ENCODE data around the gene OSER1.

The OSER1 gene

DNA sequence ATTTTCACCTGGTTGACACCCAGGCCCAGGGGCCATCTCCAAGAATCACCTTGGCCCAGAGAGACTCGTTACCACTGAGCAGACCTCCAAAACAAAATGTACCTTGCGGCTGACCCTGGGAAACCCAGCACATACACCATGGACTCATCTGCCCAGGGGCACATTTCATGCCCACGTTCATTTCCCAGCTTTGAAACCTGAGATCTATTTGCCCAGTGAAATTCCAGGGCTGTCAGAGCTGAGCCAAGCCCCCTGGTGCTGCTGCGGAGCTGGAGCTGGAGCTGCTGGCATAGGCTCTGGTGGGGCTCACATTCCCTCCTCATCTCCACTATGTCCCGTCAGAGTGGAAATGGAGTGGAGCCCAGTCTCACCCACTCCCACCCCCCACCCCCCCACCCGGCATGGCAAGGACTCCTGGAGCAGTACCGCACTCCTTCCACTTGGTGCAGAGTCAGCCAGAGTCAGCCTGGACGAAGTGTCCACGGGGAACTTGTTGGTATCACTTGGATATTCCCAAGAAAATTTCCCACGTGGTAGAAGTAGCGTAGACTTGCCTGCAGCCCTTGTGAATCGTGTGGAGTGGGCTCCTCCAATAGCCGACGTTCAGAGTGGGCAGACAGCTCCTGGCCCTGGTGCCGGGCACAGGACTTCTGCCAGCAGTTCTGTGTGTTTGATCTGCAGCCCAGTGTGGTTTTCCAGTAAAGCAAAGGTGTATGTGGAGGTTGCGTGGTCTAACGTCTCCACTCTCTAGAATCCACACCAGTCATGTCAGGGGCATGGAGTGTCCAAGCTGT, 18.1 kb upstream of the OSER1 start:
- TF ChIP-seq, protein P1, sequence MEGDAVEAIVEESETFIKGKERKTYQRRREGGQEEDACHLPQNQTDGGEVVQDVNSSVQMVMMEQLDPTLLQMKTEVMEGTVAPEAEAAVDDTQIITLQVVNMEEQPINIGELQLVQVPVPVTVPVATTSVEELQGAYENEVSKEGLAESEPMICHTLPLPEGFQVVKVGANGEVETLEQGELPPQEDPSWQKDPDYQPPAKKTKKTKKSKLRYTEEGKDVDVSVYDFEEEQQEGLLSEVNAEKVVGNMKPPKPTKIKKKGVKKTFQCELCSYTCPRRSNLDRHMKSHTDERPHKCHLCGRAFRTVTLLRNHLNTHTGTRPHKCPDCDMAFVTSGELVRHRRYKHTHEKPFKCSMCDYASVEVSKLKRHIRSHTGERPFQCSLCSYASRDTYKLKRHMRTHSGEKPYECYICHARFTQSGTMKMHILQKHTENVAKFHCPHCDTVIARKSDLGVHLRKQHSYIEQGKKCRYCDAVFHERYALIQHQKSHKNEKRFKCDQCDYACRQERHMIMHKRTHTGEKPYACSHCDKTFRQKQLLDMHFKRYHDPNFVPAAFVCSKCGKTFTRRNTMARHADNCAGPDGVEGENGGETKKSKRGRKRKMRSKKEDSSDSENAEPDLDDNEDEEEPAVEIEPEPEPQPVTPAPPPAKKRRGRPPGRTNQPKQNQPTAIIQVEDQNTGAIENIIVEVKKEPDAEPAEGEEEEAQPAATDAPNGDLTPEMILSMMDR (IDR thresholded peaks at IDR 0.05; ENCODE audit: low read depth, low read length) = no peak
- Histone ChIP-seq H3K9me3 (no peaks in the 10 kb centered on the region), H3K36me3 (no peaks in the 10 kb centered on the region), H3K27me3 (no peaks in the 10 kb centered on the region), H3K4me1 (no peaks in the 10 kb centered on the region), H3K4me3 (ENCODE audit: low read depth, low read length) (no peak overlapping the region)
- no peak for DNase-seq

DNA sequence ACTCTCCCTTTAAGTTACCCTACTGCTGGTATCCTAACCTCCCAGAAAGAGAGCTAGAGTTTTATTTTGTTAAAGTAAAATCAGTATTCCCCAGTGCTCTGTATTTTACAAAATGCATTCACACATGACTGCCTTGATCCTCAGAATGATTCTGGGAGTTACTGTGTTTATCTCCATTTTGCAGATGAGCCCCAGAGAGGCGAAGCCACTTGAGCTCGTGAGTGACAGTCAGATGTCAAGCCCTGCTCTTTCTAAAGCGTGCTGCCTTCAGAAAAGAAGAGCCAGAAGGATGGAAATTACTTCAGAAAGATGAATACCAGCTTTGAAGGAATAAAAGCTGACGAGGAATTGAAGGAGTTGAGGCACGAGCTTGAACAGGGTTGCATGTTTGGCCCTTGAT, 14.1 kb upstream of the OSER1 start:
- DNase-seq = no peak
- no peak overlapping the region for H3K4me3 ChIP-seq (ENCODE audit: low read depth, low read length)

DNA sequence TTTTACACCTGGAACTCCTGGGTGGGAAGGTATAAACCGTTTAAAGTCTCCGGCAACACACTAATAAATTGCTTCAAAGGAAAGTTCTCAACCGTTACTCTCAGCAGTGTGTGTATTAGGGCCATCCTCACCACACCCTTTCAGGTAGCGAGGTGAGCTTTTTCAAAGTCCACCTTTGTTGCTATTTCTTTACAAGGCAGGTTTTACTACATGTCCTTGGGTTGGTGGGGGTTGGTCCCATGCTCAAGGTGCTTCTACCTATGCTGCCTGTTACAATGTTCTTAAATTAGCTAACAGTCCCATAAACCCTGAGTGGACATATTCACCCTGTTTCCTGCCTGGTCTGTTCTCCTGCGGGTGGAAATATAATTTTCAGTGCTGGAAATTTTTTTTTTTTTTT, 13.2 kb upstream of the OSER1 start:
- H3K9me3 ChIP-seq = no peaks in the 10 kb centered on the region
- H3K4me1 ChIP-seq = no peaks in the 10 kb centered on the region; the same call in 1 of the 2 replicates
- DNase-seq = no peak
- no peak overlapping the region for H3K4me3 ChIP-seq (ENCODE audit: low read depth, low read length)
- TF ChIP-seq, protein P1 (IDR thresholded peaks at IDR 0.05; ENCODE audit: low read depth, low read length) = no peak
- H3K36me3 ChIP-seq = no peaks in the 10 kb centered on the region
- H3K27me3 ChIP-seq = no peaks in the 10 kb centered on the region

More for the DNA sequence above, 14.1 kb upstream of the OSER1 start:
- no peaks in the 10 kb centered on the region for H3K27me3 ChIP-seq
- H3K4me1 ChIP-seq = no peaks in the 10 kb centered on the region; the same call in 1 of the 2 replicates
- no peaks in the 10 kb centered on the region for H3K9me3 ChIP-seq
- H3K36me3 ChIP-seq = no peaks in the 10 kb centered on the region
- TF ChIP-seq, protein P1 (IDR thresholded peaks at IDR 0.05; ENCODE audit: low read depth, low read length) = no peak

DNA sequence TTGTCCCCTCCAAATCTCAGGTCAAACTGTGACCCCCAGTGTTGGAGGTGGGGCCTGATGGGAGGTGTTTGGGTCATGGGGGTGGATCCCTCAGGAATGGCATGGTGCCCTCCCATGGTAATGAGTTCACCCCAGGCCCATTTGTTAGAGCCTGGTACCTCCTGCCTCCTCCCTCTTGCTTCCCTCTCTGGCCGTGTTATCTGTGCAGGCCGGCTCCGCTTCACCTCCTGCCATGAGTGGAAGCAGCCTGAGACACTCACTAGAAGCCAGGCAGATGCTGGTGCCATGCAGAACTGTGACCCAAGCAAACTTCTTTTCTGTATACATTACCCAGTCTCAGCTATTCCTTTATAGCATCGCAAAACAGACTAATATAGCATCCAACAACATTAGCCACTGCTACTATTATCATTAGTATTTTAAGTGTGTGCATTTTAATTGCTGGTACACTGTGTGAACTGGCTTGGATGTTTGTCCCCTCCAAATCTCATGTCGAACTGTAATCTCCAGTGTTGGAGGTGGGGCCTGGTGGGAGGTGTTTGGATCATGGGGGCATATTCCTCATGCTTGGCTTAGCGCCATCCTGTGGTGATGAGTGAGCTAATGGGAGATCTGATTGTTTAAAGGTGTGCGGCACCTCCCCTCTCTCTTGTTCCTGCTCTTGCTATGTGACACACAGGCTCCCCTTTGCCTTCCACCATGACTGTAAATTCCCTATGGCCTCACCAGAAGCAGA, 12.2 kb upstream of the OSER1 start:
- Histone ChIP-seq H3K36me3 (no peaks in the 10 kb centered on the region), H3K9me3 (no peaks in the 10 kb centered on the region), H3K4me3 (ENCODE audit: low read depth, low read length) (no peak overlapping the region), H3K4me1 (no peaks in the 10 kb centered on the region; the same call in 1 of the 2 replicates), H3K27me3 (no peaks in the 10 kb centered on the region)
- no peak for DNase-seq
- TF ChIP-seq, protein P1 (IDR thresholded peaks at IDR 0.05; ENCODE audit: low read depth, low read length) = peak; percentile 27; the same call in 1 of the 2 replicates

DNA sequence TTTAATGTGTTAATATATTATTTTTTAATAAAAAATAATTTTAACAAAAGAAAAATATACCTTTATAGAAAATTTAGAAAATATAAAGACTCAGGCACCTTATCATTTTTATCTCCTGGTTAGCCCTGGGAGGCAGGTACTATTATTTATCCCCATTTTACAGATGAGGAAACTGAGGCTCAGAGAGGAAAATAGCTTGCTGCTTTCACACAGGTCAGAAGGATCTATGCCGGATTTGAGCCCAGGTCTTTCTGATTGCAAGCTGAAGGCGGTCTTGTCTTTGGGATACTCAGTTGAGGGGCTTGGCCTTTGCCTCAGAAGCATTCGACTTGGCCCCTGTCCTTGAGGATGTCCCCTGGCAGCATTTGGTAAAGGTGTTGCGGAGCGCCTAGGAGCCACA, 11.5 kb upstream of the OSER1 start:
- Histone ChIP-seq H3K4me3 (ENCODE audit: low read depth, low read length) (no peak overlapping the region), H3K4me1 (peaks cover 4% of the 10 kb centered on the region)
- TF ChIP-seq, protein P1 (IDR thresholded peaks at IDR 0.05; ENCODE audit: low read depth, low read length) = no peak

More for the DNA sequence above, 11.5 kb upstream of the OSER1 start:
- DNase-seq = no peak
- no peaks in the 10 kb centered on the region for H3K9me3 ChIP-seq
- H3K27me3 ChIP-seq = no peaks in the 10 kb centered on the region
- no peaks in the 10 kb centered on the region for H3K36me3 ChIP-seq
